Retina (tissue), 1 donor: ENCODE results near the gene RLN2.

Source experiments
- DNase-seq: peaks from one replicate; pipeline ENCODE4 v3.0.0-alpha.2; 2016

Gene RLN2

GRCh38 chr9:5265939-5266338 is 38.6 kb downstream of the RLN2 start:
- DNase-seq: no peak

GRCh38 chr9:5264219-5264595 is 40.3 kb downstream of the RLN2 start:
- DNase-seq: no peak

- DNase-seq: no peak
These were observed 40.9 kb downstream of the RLN2 start for GRCh38 chr9:5263351-5264218.
